Activated T-cell treated with anti-CD3 and anti-CD28 coated beads for 1 hour (primary cell): ENCODE results near the gene PLCL2.
"Not testable (repeated sequence)": the region's sequence is repeated elsewhere in the genome, so short reads cannot be mapped to it uniquely, and the experiment has no call there.

Experiments
- DNase-seq: peaks from one replicate; pipeline ENCODE4 v3.0.0-alpha.2; 2020; ENCODE audit warnings: low read depth

Gene PLCL2

GRCh38 chr3:17075907-17076306 lies 191.2 kb downstream of the PLCL2 start:
- DNase-seq = no peak

- no peak for DNase-seq
Measured at GRCh38 chr3:17076940-17077605, 192.3 kb downstream of the PLCL2 start.

- no peak for DNase-seq
Measured at GRCh38 chr3:17077606-17078005, 192.9 kb downstream of the PLCL2 start.

GRCh38 chr3:17078926-17079465 lies 194.2 kb downstream of the PLCL2 start:
- DNase-seq = no peak

- no peak for DNase-seq
Measured at GRCh38 chr3:17079933-17080332, 195.2 kb downstream of the PLCL2 start.

- DNase-seq = no peak
Measured at GRCh38 chr3:17081520-17081919, 196.8 kb downstream of the PLCL2 start.

GRCh38 chr3:17087509-17087908 lies 202.8 kb downstream of the PLCL2 start:
- DNase-seq = no peak

GRCh38 chr3:17088017-17088416 lies 203.3 kb downstream of the PLCL2 start:
- no peak for DNase-seq

GRCh38 chr3:17088602-17089313 lies 204.0 kb downstream of the PLCL2 start:
- DNase-seq = no peak

GRCh38 chr3:17089314-17089700 lies 204.6 kb downstream of the PLCL2 start:
- no peak for DNase-seq

- DNase-seq = no peak
Measured at GRCh38 chr3:17090280-17090983, 205.7 kb downstream of the PLCL2 start.

- no peak for DNase-seq
Measured at GRCh38 chr3:17091910-17092582, 207.3 kb downstream of the PLCL2 start.

- DNase-seq = no peak
Measured at GRCh38 chr3:17092583-17092933, 207.8 kb downstream of the PLCL2 start.

- DNase-seq = no peak
Measured at GRCh38 chr3:17094551-17094950, 209.8 kb downstream of the PLCL2 start.

- no peak for DNase-seq
Measured at GRCh38 chr3:17103579-17103978, 218.8 kb downstream of the PLCL2 start.

- not testable (repeated sequence) for DNase-seq
Measured at GRCh38 chr3:17106801-17107200, 222.0 kb downstream of the PLCL2 start.

- no peak for DNase-seq
Measured at GRCh38 chr3:17110660-17111396, 226.1 kb downstream of the PLCL2 start.

GRCh38 chr3:17111586-17111985 lies 226.8 kb downstream of the PLCL2 start:
- no peak for DNase-seq

GRCh38 chr3:17115186-17115585 lies 230.4 kb downstream of the PLCL2 start:
- DNase-seq = no peak

GRCh38 chr3:17116007-17116600 lies 231.3 kb downstream of the PLCL2 start:
- no peak for DNase-seq

- DNase-seq = no peak
Measured at GRCh38 chr3:17118771-17119170, 234.0 kb downstream of the PLCL2 start.
